Bronchial epithelial cell (primary cell): ENCODE data around the gene SDK2. TPM values are rescaled to one million over a fixed set of nuclear protein-coding genes. Genes with fewer than 3 reads are reported as not detected.

Experiments used
- DNase-seq: peaks from one replicate; pipeline ENCODE4 v3.0.0-alpha.2; 2010; ENCODE audit warnings: low read depth
- FAIRE-seq: peaks from 2 replicates; lab custom pipeline; 2011; peaks lifted over from hg19 to GRCh38; lab: Jason Lieb, UNC
- H3K27me3 ChIP-seq: 2 replicates; pipeline ENCODE4 v1.5.1; 2011; ENCODE audit warnings: low read length; ENCODE audit not compliant: control insufficient read depth, insufficient read depth
- H3K36me3 ChIP-seq: 2 replicates; pipeline ENCODE4 v1.5.1; 2011; ENCODE audit warnings: low read length; ENCODE audit not compliant: control insufficient read depth, insufficient read depth
- H3K4me3 ChIP-seq: 2 replicates; pipeline ENCODE4 v1.5.1; 2011; ENCODE audit warnings: mild to moderate bottlenecking, low read depth, low read length, control low read depth
- CTCF ChIP-seq: IDR thresholded peaks from 2 replicates; pipeline ENCODE4 v1.5.1; 2011; ENCODE audit warnings: mild to moderate bottlenecking, moderate library complexity, low read length, control low read depth, inconsistent platforms; ENCODE audit not compliant: insufficient read depth, severe bottlenecking
- total RNA-seq: library from RNA; depleted of rRNA; stranded (reverse); fragments of >200 nt; gene quantifications from 2 replicates; pipeline ENCODE4 v1.2.1, GENCODE V29; 2014

SDK2 gene
- total RNA-seq, 1 donor from 2014 or later = 2.1 TPM

- Histone ChIP-seq H3K36me3 (no peaks in the 10 kb centered on the region), H3K4me3 (no peak overlapping the region), H3K27me3 (no peaks in the 10 kb centered on the region)
- no peak for TF ChIP-seq CTCF
- DNase-seq (no peak), FAIRE-seq (peak; percentile 43)
Observed at GRCh38 chr17:73612031-73612472, 32.2 kb downstream of the SDK2 start.

GRCh38 chr17:73611630-73612029 is 32.6 kb downstream of the SDK2 start:
- Histone ChIP-seq H3K36me3 (no peaks in the 10 kb centered on the region), H3K27me3 (no peaks in the 10 kb centered on the region), H3K4me3 (no peak overlapping the region)
- no peak for TF ChIP-seq CTCF
- no peak for DNase-seq
- no peak for FAIRE-seq

GRCh38 chr17:73610331-73610911 is 33.8 kb downstream of the SDK2 start:
- DNase-seq = no peak
- H3K27me3 ChIP-seq = no peaks in the 10 kb centered on the region
- H3K4me3 ChIP-seq = no peak overlapping the region
- TF ChIP-seq CTCF = no peak
- no peak for FAIRE-seq
- no peaks in the 10 kb centered on the region for H3K36me3 ChIP-seq

- Histone ChIP-seq H3K27me3 (no peaks in the 10 kb centered on the region), H3K36me3 (no peaks in the 10 kb centered on the region), H3K4me3 (no peak overlapping the region)
- TF ChIP-seq CTCF = no peak
- DNase-seq = no peak
- FAIRE-seq = peak; percentile 32
Observed at GRCh38 chr17:73609758-73610157, 34.5 kb downstream of the SDK2 start.

GRCh38 chr17:73609060-73609459 is 35.2 kb downstream of the SDK2 start:
- Histone ChIP-seq H3K36me3 (no peaks in the 10 kb centered on the region), H3K4me3 (no peak overlapping the region), H3K27me3 (no peaks in the 10 kb centered on the region)
- DNase-seq (no peak), FAIRE-seq (no peak)
- no peak for TF ChIP-seq CTCF

GRCh38 chr17:73605444-73605843 is 38.8 kb downstream of the SDK2 start:
- H3K27me3 ChIP-seq = no peaks in the 10 kb centered on the region
- no peak overlapping the region for H3K4me3 ChIP-seq
- H3K36me3 ChIP-seq = no peaks in the 10 kb centered on the region
- TF ChIP-seq CTCF = no peak
- peak; percentile 43 for FAIRE-seq
- no peak for DNase-seq
